ENCODE measurements around the gene ADGRG2. TPM values are rescaled to one million over a fixed set of nuclear protein-coding genes. Genes with fewer than 3 reads are reported as not detected.
A peak's percentile ranks its signal among the peaks of the same experiment; 100 is the strongest.

Gene ADGRG2
- total RNA-seq, 1 experiment from 2014 or later = not detected

DNA sequence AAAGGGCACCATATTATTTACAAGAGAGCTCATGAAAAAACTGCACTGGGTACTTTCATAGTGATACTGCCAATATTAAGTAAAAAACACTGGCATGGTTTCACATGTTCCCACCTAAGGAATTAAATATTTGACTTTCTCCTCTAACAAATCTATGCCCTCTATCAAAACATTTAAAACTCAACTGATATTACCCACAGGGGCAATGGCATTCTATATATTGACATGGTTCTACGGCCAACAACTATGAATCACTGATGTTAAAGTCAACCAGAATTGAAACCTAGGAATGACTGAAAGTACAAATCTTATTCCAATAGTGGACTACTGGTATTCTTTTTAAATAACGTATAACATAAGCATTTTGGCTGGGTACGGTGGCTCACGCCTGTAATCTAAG lies 166.6 kb downstream of the ADGRG2 start:
- H3K36me3 Mint-ChIP-seq (ENCODE audit: insufficient read depth, unreplicated experiment) = peaks cover 5% of the 10 kb centered on the region
- no peaks in the 10 kb centered on the region; the same call in 1 of the 2 replicates for H3K36me3 ChIP-seq (ENCODE audit: control insufficient read depth, insufficient read depth, low read length)
- no peak overlapping the region for H3K4me3 Mint-ChIP-seq (ENCODE audit: unreplicated experiment)
- H3K9me3 ChIP-seq = no peaks in the 10 kb centered on the region
- ChIA-PET CTCF (no interaction called here), POLR2A (no interaction called here)
- H3K4me1 Mint-ChIP-seq (ENCODE audit: low read depth, unreplicated experiment) = no peaks in the 10 kb centered on the region
- H3K9me3 Mint-ChIP-seq (ENCODE audit: unreplicated experiment) = no peaks in the 10 kb centered on the region
- H3K27me3 ChIP-seq (replicated peaks; ENCODE audit: control insufficient read depth, insufficient read depth, low read length) = no peaks in the 10 kb centered on the region
- no peaks in the 10 kb centered on the region for H3K4me1 ChIP-seq
- no peak overlapping the region for H3K4me3 ChIP-seq (ENCODE audit: low read depth, low read length)
- DNase-seq = no peak
- intact Hi-C loops (cut with micrococcal nuclease; ENCODE audit: unreplicated experiment) = no loop called here
- BruUV-seq (replicated peaks) = no TSS peak
- no peaks in the 10 kb centered on the region for H3K27me3 Mint-ChIP-seq (ENCODE audit: insufficient read depth, unreplicated experiment)
- no peak overlapping the region for H3K27ac Mint-ChIP-seq (ENCODE audit: unreplicated experiment)
- TF ChIP-seq, protein P1, sequence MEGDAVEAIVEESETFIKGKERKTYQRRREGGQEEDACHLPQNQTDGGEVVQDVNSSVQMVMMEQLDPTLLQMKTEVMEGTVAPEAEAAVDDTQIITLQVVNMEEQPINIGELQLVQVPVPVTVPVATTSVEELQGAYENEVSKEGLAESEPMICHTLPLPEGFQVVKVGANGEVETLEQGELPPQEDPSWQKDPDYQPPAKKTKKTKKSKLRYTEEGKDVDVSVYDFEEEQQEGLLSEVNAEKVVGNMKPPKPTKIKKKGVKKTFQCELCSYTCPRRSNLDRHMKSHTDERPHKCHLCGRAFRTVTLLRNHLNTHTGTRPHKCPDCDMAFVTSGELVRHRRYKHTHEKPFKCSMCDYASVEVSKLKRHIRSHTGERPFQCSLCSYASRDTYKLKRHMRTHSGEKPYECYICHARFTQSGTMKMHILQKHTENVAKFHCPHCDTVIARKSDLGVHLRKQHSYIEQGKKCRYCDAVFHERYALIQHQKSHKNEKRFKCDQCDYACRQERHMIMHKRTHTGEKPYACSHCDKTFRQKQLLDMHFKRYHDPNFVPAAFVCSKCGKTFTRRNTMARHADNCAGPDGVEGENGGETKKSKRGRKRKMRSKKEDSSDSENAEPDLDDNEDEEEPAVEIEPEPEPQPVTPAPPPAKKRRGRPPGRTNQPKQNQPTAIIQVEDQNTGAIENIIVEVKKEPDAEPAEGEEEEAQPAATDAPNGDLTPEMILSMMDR (IDR thresholded peaks at IDR 0.05; ENCODE audit: insufficient read depth in 1 of 2, low read depth in 1 of 2, low read length in 1 of 2, severe bottlenecking in 1 of 2, unreplicated experiment in 1 of 2) = no peak

DNA sequence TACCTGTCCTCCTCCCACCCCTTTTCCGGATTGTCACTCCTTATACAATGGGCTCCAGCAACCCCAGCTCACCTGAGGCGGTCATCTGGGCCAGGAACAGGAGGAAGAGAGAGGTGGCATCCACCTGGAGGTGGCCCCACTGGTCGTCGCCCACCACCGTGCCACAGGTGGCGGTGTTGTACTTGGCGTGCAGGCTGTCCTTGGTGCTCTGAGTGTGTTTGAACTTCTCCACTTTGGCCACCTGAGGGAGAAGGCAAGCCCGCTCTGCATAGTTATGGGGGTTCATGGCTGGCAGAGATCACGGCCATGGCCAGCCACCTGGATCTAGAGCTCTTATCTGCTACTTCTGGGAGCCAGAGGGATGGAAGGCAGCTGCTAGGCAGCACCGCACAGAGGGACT lies 171.2 kb downstream of the ADGRG2 start:
- Histone ChIP-seq H3K27me3 (replicated peaks; ENCODE audit: control insufficient read depth, insufficient read depth, low read length) (no peaks in the 10 kb centered on the region), H3K36me3 (ENCODE audit: control insufficient read depth, insufficient read depth, low read length) (no peaks in the 10 kb centered on the region; the same call in 1 of the 2 replicates), H3K4me1 (no peaks in the 10 kb centered on the region), H3K9me3 (no peaks in the 10 kb centered on the region), H3K4me3 (ENCODE audit: low read depth, low read length) (no peak overlapping the region)
- H3K36me3 Mint-ChIP-seq (ENCODE audit: insufficient read depth, unreplicated experiment) = peaks cover 5% of the 10 kb centered on the region
- POLR2A ChIA-PET = no interaction called here
- no peak overlapping the region for H3K27ac Mint-ChIP-seq (ENCODE audit: unreplicated experiment)
- peak in 1 of 2 experiments; percentile 14 for DNase-seq
- H3K9me3 Mint-ChIP-seq (ENCODE audit: unreplicated experiment) = no peaks in the 10 kb centered on the region
- no peak overlapping the region for H3K4me3 Mint-ChIP-seq (ENCODE audit: unreplicated experiment)
- TF ChIP-seq, protein P1 (IDR thresholded peaks at IDR 0.05; ENCODE audit: insufficient read depth in 1 of 2, low read depth in 1 of 2, low read length in 1 of 2, severe bottlenecking in 1 of 2, unreplicated experiment in 1 of 2) = peak in 1 of 2 experiments; percentile 10
- CTCF ChIA-PET = no interaction called here
- no peaks in the 10 kb centered on the region for H3K4me1 Mint-ChIP-seq (ENCODE audit: low read depth, unreplicated experiment)
- BruUV-seq (replicated peaks) = no TSS peak
- intact Hi-C loops (cut with micrococcal nuclease; ENCODE audit: unreplicated experiment) = no loop called here
- no peaks in the 10 kb centered on the region for H3K27me3 Mint-ChIP-seq (ENCODE audit: insufficient read depth, unreplicated experiment)

DNA sequence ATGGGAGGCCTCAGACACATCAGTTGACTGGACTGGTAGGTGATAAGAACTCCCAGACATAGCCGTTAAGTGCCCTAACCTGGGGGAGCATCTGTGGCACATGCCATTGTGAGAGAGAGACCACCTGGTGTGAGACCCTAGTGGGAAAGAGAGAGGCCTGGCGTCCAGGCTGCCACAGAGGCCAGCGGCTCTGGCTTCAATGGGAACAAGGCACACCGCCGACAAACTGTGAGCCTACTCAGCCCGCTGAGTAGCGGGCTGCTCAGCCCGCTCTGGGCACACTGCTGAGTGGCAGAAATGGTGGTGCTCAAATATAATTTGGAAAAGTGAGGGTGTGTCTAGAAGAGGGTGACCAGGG lies 172.3 kb downstream of the ADGRG2 start:
- CTCF ChIA-PET = no interaction called here
- H3K9me3 Mint-ChIP-seq (ENCODE audit: unreplicated experiment) = no peaks in the 10 kb centered on the region
- no peak overlapping the region for H3K4me3 ChIP-seq (ENCODE audit: low read depth, low read length)
- H3K36me3 ChIP-seq (ENCODE audit: control insufficient read depth, insufficient read depth, low read length) = no peaks in the 10 kb centered on the region; the same call in 1 of the 2 replicates
- no peaks in the 10 kb centered on the region for H3K27me3 Mint-ChIP-seq (ENCODE audit: insufficient read depth, unreplicated experiment)
- H3K36me3 Mint-ChIP-seq (ENCODE audit: insufficient read depth, unreplicated experiment) = peaks cover 5% of the 10 kb centered on the region
- H3K4me1 Mint-ChIP-seq (ENCODE audit: low read depth, unreplicated experiment) = no peaks in the 10 kb centered on the region
- intact Hi-C loops (cut with micrococcal nuclease; ENCODE audit: unreplicated experiment) = no loop called here
- H3K27ac Mint-ChIP-seq (ENCODE audit: unreplicated experiment) = no peak overlapping the region
- TF ChIP-seq, protein P1 (IDR thresholded peaks at IDR 0.05; ENCODE audit: insufficient read depth in 1 of 2, low read depth in 1 of 2, low read length in 1 of 2, severe bottlenecking in 1 of 2, unreplicated experiment in 1 of 2) = no peak
- BruUV-seq (replicated peaks) = no TSS peak
- H3K27me3 ChIP-seq (replicated peaks; ENCODE audit: control insufficient read depth, insufficient read depth, low read length) = no peaks in the 10 kb centered on the region
- no peaks in the 10 kb centered on the region for H3K4me1 ChIP-seq
- H3K9me3 ChIP-seq = no peaks in the 10 kb centered on the region
- H3K4me3 Mint-ChIP-seq (ENCODE audit: unreplicated experiment) = no peak overlapping the region
- POLR2A ChIA-PET = no interaction called here
- DNase-seq = no peak
